Ovary (tissue), 9 donors: ENCODE results near the gene FKBP2. TPM values are rescaled to one million over a fixed set of nuclear protein-coding genes. Genes with fewer than 3 reads are reported as not detected.

ENCODE experiments used
- DNase-seq, 5 donors: peaks; one replicate each; pipeline ENCODE4 v3.0.0-alpha.2; 2019 to 2020
- H3K27ac ChIP-seq, 2 donors: fragments of 200-600 bp; one replicate each; pipeline versions ENCODE4 v1.5.1 to v1.8.0; 2019 to 2022
- H3K27me3 ChIP-seq: fragments of 200-600 bp; one replicate; pipeline ENCODE4 v1.8.0; 2022
- H3K36me3 ChIP-seq: fragments of 200-600 bp; sonication (generic); one replicate; pipeline ENCODE4 v1.5.1; 2019
- H3K4me1 ChIP-seq: one replicate; pipeline ENCODE4 v1.8.1; 2013; ENCODE audit warnings: mild to moderate bottlenecking, moderate library complexity; ENCODE audit not compliant: insufficient read depth
- H3K4me3 ChIP-seq: fragments of 200-600 bp; sonication (generic); one replicate; pipeline ENCODE4 v1.5.1; 2017
- H3K9me3 ChIP-seq, 2 donors: fragments of 200-600 bp in 1 of 2; sonication (generic) in 1 of 2; one replicate each; pipeline versions ENCODE4 v1.5.1 to v1.8.1; 2013 to 2019; ENCODE audit warnings: mild to moderate bottlenecking in 1 of 2, moderate library complexity in 1 of 2
- EP300 ChIP-seq: sonication (generic); formaldehyde crosslinking; IDR thresholded peaks from one replicate; pipeline ENCODE4 v1.6.1; 2017; ENCODE audit warnings: antibody characterized with exemption
- POLR2A ChIP-seq: fragments of 450-650 bp; IDR thresholded peaks from one replicate; pipeline ENCODE4 v1.6.1; 2017; ENCODE audit warnings: antibody characterized with exemption, mild to moderate bottlenecking, moderate library complexity
- WGBS, 3 donors: extraction: QIAGEN DNeasy Blood & Tissue Kit in 1 of 3; methylation state at CpG; one replicate each; pipeline versions ENCODE4 v1.1.5 to v1.1.7; 2013 to 2017; 5-methylcytosine and 5-hydroxymethylcytosine counted together
- intact Hi-C, 4 donors: fragments of 100-400 bp; cut with DNase I; formaldehyde crosslinking; loops; one replicate each; pipeline versions ENCODE4 v1.11.0 to v1.15.1; 2022 to 2023
- polyA plus RNA-seq, 2 donors: library from polyadenylated mRNA; stranded (reverse); fragments of 200-250 nt in 1 of 2; fragments of 350-450 nt in 1 of 2; fragmentation: Illumina TruSeq in 1 of 2; extraction: RNeasy Lipid Tissue Mini Kit (QIAGEN cat#74804) in 1 of 2; gene quantifications; one replicate each; pipeline ENCODE4 v1.2.3, GENCODE V29; 2013 to 2014
- total RNA-seq, 7 donors: library from RNA; depleted of rRNA in 2 of 7; stranded (reverse); fragments of >200 nt in 2 of 7; fragmentation: NEBNext Ultra II Directional in 3 of 7; extraction: Animal tissue kit (Norgen Biotek cat#: 25700) in 3 of 7; gene quantifications; one replicate each; pipeline versions ENCODE4 v1.1.0 to v1.2.4, GENCODE V29; 2016 to 2023
- TF ChIP-seq, protein P1 (sequence below), 3 donors: fragments of 450-650 bp in 2 of 3; fragments of 200-600 bp in 1 of 3; IDR thresholded peaks; one replicate each; pipeline versions ENCODE4 v1.5.1 to v1.8.0; 2016 to 2022; ENCODE audit warnings: antibody characterized with exemption in 3 of 3, mild to moderate bottlenecking in 1 of 3
- donor health status: DM: no; HTN: no; CAD: no; lungs with moderate emphysema.
- donor health status: DM: no; HTN: no; CAD: no.
- donor health status: Bipolar disorder and iron deficiency.
- donor health status: DM: yes; HTN: yes; CAD: no.
- donor health status: DM: no; HTN: no; CAD: no.
- donor health status: DM: yes; HTN: yes; CAD: no.

Gene FKBP2
- total and polyA plus RNA-seq, 9 donors: 25.1 to 132 (median 49.5) TPM

DNA sequence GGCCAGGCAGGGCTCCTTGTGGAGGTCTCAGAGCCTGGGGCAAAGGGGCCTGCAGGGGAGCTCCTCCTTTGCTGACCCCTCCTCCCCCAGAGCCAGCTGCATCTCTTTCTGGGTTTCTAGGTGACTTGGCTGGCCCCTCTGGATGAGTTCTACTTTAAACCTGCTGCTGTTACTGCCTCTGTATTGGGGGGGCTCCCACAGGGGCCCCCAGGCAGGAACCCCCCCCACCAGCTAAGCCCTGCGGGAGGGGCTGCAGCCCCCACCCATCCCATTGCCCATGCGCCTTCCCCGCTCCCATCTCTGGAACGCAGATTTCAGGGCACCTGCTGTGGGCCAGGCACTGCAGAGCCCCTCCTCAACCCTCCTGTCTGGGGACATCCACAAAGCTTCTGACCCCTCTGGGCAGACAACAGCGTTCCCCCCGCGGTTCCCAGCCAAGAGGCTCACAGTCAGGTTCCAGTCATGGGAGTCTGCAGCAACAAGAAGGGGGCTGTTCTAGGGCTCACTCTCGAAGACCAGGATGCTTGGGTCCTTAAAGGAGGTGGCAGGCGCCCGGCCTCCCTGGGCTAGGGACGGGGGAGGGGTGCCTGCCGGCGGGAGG is 9.6 kb downstream of the FKBP2 start:
- no peaks in the 10 kb centered on the region for H3K36me3 ChIP-seq
- DNase-seq: no peak
- no peaks in the 10 kb centered on the region for H3K9me3 ChIP-seq
- TF ChIP-seq EP300 (no peak), POLR2A (no peak)
- TF ChIP-seq, protein P1, sequence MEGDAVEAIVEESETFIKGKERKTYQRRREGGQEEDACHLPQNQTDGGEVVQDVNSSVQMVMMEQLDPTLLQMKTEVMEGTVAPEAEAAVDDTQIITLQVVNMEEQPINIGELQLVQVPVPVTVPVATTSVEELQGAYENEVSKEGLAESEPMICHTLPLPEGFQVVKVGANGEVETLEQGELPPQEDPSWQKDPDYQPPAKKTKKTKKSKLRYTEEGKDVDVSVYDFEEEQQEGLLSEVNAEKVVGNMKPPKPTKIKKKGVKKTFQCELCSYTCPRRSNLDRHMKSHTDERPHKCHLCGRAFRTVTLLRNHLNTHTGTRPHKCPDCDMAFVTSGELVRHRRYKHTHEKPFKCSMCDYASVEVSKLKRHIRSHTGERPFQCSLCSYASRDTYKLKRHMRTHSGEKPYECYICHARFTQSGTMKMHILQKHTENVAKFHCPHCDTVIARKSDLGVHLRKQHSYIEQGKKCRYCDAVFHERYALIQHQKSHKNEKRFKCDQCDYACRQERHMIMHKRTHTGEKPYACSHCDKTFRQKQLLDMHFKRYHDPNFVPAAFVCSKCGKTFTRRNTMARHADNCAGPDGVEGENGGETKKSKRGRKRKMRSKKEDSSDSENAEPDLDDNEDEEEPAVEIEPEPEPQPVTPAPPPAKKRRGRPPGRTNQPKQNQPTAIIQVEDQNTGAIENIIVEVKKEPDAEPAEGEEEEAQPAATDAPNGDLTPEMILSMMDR (IDR thresholded peaks at IDR 0.05): no peak
- H3K4me1 ChIP-seq: peaks cover 15% of the 10 kb centered on the region
- no peaks in the 10 kb centered on the region for H3K27me3 ChIP-seq
- intact Hi-C loops: loop anchor here in 1 of 4 donors (5.0 kb wide), 1 partner anchor 48 kb away; no protein-coding TSS in a partner anchor
- 15 to 16% (median 15%) methylated on average over 12 to 13 of the region's 13 CpGs for WGBS, 3 donors
- peak overlapping the region in 1 of 2 donors; percentile 35 for H3K27ac ChIP-seq
- H3K4me3 ChIP-seq: peak overlapping the region; percentile 64

DNA sequence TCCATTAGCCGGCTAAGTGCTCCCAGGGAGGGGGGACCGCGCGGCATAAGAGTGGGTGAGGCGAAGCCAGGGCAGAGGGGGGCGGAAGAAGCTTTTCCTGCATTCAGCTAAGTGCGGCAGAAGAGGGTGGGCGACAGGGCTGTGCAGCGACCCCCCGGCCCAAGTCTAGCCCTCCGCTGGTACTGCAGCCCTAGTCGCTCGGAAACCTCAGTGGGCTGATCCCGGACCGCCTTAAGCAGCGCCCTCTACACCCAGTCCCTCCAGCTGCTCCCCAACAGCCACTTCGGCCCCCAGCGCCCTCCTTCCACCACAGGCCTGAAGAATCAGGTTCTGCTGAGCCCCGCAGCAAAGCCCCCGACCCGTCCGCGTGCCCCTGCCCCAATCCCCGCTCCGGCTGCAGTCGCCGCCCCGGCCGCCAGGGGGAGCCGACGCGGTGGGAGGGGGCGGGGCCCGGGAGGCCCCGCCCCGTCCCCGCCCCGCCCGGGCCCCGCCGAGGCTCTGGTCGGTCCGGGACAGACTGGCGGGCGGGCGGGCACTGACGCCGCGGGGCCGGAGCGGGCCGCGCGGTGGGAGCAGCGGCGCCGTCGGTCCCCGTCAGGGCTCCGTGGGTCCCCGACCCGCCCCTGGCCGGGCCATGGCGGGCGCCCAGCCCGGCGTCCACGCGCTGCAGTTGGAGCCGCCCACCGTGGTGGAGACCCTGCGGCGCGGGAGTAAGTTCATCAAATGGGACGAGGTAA is 10.3 kb downstream of the FKBP2 start, which contains the start of gene PLCB3:
Gene PLCB3, plus strand, starts transcription at position 515 of the 737 bp plus-strand sequence. Its CDS starts 120 bp downstream, at position 635.
- DNase-seq: peak in 4 of 5 donors; percentile 70 to 84 (median 78)
- 0 to 2% (median 1%) methylated on average over 34 to 75 of the region's 75 CpGs for WGBS, 3 donors
- intact Hi-C loops: loop anchor here in 1 of 4 donors (5.0 kb wide), 1 partner anchor 49 kb away; no protein-coding TSS in a partner anchor
- Histone ChIP-seq H3K9me3 (no peaks in the 10 kb centered on the region), H3K27ac (peak within 1 kb of the TSS; percentile 32 to 35), H3K4me3 (peak within 1 kb of the TSS; percentile 64), H3K4me1 (peaks cover 10% of the 10 kb centered on the region), H3K27me3 (no peaks in the 10 kb centered on the region), H3K36me3 (no peaks in the 10 kb centered on the region)
- TF ChIP-seq, protein P1 (IDR thresholded peaks at IDR 0.05): peak; percentile 61 to 91 (median 89)
- TF ChIP-seq EP300: no peak
- peak; percentile 60 for TF ChIP-seq POLR2A

DNA sequence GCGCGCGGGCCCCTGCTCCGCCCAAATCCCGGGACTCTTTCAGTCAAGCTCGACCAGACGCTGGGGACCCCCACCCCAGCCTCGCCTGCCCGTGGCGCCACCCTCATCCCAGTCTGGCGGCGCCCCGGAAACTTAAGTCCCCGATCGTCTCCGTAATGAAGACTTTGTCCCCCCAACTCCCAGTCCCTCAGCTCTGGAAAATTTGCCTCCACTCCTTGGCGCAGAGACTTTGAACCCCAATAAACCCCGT is 10.8 kb downstream of the FKBP2 start:
- Histone ChIP-seq H3K4me3 (peak overlapping the region; percentile 64), H3K27me3 (no peaks in the 10 kb centered on the region), H3K36me3 (no peaks in the 10 kb centered on the region), H3K9me3 (no peaks in the 10 kb centered on the region), H3K27ac (peak overlapping the region; percentile 28 to 32), H3K4me1 (peaks cover 10% of the 10 kb centered on the region)
- 0 to 1% (median 0%) methylated on average over 13 to 18 of the region's 18 CpGs for WGBS, 3 donors
- intact Hi-C loops: loop anchor here in 1 of 4 donors (5.0 kb wide), 1 partner anchor 49 kb away; no protein-coding TSS in a partner anchor
- no peak for DNase-seq
- TF ChIP-seq POLR2A (no peak), EP300 (no peak)
- TF ChIP-seq, protein P1 (IDR thresholded peaks at IDR 0.05): no peak

DNA sequence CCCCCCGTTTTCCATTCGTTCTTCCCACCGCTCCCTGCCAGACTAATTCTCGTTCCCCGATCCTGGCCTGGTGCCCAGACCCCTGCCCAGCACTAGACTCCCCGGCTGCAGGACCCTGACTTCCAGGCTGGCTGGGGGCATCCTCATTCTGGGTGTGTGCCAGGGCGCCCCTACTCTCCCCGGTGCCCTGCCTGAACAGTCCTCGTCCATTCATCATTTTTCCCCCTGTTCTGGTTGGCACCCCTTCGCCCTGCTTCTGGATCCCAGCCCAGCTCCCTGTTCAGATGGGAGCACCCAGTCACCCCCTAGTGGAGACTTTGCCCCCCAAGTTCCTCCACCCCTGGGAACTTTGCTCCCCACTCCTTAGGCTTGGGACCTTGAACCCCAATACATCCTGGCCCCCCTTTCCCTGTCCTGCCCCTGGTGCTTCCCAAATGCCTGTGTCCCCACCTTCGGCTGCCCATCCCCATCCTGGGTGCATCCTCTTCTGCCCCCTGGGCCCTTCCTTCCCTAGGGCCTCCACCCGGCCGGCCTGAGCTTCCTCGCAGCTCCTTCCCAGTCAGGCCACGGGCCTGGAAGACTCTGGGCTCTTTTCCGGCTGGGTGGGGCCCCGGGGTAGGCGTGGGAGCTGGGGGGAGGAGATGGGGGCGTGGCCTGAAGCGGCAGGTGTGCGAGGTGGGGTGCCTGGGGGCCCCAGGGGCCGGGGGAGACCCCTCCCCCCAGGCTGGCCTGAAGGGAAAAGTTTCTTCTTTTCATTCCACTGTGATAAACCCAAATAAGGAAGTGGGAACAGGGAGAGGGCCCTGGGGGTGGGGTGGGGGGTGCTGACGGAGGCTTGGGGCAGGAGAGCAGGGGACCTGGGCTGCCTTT is 11.3 kb downstream of the FKBP2 start:
- peak overlapping the region in 1 of 2 donors; percentile 28 for H3K27ac ChIP-seq
- intact Hi-C loops: loop anchor here in 1 of 4 donors (5.0 kb wide), 1 partner anchor 50 kb away; no protein-coding TSS in a partner anchor
- no peaks in the 10 kb centered on the region for H3K9me3 ChIP-seq
- TF ChIP-seq, protein P1 (IDR thresholded peaks at IDR 0.05): peak in 1 of 3 donors; percentile 20
- TF ChIP-seq POLR2A: no peak
- TF ChIP-seq EP300: no peak
- H3K4me3 ChIP-seq: peak overlapping the region; percentile 64
- WGBS, 3 donors: 3 to 5% (median 4%) methylated on average over 23 of the region's 23 CpGs
- peak in 4 of 5 donors; percentile 56 to 77 (median 74) for DNase-seq
- H3K36me3 ChIP-seq: no peaks in the 10 kb centered on the region
- peaks cover 10% of the 10 kb centered on the region for H3K4me1 ChIP-seq
- no peaks in the 10 kb centered on the region for H3K27me3 ChIP-seq
